Amniotic stem cell (primary cell): Measurements from ENCODE around the gene SLC9A5.

Experiments used
- DNase-seq: peaks from one replicate; lab custom pipeline; 2025; lab: John Stamatoyannopoulos, UW

Gene SLC9A5

DNA sequence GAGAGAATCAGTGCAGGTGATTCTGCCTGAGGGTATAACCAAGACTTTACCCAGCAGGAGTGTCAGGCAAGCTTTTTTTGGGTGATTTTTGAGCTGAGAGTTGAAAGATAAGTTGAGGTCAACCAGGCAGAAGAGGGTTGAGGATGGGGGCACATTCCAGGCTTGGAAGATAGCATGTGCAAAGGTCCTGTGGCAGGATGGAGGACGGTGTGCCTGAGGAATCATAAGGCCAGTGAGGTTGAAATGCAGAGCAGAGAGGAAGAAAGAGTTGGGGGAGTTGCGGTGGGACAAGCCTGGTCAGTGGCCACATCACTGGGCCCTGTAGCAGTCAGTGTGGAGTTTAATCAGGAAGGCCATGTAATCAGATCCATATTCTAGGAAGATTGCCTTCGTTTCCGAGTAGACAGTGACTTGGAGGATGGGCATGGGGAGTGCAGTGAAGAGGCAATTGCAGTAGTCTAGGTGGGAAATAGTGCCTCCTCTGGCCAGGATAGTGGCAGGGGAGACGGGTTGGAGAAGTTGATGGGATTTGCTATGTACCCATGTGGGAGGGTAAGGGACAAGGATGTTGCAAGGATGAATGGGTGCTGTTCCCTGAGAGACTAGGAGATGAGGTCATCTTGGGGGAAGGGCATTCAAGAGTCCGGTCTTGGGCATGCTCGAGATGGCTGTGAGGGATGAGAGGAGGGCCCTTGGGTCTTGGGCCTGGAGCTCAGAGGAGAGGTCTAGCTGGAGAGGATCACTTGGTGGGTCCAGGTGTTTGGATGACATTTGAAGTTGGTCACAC, 34.5 kb downstream of the SLC9A5 start:
- no peak for DNase-seq

DNA sequence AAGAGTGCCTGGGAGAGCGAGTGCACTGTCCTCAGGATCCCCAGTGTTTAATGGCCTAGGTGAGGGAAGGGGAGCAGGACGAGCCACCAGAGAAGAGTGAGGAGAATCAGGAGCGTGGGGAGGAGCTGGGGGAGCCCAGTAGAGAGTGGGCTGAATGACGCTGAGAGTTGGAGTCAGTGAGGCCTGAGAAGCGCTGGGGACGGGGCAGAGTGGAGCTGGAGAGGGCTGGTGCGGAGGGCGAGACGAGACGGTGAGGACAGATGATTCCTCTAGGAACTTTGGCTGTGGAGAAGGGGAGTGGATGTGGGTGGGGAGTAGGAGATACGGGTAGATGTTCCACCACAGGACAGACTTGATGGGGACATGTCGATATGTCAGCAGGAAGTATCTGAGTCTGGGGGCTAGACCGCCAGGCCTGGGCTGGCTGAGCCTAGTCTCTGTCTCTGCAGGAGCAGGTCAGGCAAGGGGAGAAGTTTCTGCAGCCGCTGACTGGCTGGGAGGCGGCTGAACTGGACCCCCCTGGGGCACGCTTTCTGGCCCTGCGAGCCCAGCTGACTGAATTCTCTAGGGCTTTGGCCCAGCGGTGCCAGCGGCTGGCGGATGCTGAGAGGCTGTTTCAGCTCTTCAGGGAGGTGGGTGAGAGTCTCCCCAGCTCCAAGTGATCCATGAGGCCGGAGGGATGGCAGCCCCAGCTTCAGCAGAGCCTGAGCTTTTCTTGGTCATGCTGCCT, 35.2 kb downstream of the SLC9A5 start:
- no peak for DNase-seq

DNA sequence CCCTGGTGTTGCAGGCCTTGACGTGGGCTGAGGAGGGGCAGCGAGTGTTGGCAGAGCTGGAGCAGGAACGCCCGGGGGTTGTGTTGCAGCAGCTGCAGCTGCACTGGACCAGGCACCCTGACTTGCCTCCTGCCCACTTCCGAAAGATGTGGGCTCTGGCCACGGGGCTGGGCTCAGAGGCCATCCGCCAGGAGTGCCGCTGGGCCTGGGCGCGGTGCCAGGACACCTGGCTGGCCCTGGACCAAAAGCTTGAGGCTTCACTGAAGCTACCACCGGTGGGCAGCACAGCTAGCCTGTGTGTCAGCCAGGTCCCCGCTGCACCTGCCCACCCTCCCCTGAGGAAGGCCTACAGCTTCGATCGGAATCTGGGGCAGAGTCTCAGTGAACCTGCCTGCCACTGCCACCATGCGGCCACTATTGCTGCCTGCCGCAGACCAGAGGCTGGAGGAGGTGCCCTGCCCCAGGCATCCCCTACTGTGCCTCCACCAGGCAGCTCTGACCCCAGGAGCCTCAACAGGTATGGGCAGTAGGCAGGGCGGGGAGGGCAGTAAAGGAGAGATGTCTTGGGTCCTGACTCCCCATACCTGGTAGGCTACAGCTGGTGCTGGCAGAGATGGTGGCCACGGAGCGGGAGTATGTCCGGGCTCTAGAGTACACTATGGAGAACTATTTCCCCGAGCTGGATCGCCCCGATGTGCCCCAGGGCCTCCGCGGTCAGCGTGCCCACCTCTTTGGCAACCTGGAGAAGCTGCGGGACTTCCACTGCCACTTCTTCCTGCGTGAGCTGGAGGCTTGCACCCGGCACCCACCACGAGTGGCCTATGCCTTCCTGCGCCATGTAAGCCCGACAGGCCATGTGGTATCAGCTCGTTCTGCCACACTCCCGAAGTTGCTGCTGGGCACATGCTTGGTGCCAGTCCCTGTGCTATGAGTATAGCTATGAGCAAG, 36.2 kb downstream of the SLC9A5 start:
- DNase-seq, result no peak

DNA sequence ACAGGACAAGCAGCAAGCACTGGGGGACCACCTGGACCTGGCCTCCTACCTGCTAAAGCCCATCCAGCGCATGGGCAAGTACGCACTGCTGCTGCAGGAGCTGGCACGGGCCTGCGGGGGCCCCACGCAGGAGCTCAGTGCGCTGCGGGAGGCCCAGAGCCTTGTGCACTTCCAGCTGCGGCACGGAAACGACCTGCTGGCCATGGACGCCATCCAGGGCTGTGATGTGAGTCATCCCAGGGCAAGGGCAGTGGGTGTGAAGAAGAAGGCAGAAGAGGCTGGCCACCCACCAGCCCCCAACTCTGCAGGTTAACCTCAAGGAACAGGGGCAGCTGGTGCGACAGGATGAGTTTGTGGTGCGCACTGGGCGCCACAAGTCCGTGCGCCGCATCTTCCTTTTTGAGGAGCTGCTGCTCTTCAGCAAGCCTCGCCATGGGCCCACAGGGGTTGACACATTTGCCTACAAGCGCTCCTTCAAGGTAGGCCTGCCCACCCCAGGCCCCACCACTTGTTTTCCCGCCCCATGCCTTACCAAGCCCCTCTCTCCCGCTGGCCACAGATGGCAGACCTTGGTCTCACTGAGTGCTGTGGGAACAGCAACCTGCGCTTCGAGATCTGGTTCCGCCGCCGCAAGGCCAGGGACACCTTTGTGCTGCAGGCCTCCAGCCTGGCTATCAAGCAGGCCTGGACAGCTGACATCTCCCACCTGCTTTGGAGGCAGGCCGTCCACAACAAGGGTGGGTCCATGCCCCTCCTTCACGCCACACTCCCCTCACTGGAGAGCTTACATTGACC, 37.9 kb downstream of the SLC9A5 start:
- no peak for DNase-seq

DNA sequence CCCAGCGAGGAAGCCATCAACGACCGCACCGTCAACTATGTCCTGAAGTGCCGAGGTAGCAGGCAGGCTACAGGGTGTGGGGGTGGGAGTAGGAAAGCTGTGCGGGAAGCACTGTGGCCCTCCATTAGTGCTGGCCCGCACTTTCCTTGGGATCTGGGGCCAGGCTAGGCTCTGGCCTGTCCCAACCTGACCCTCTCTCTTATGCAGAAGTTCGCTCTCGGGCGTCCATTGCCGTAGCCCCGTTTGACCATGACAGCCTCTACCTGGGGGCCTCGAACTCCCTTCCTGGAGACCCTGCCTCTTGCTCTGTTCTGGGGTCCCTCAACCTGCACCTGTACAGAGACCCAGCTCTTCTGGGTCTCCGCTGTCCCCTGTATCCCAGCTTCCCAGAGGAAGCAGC, 39.2 kb downstream of the SLC9A5 start:
- DNase-seq, result no peak

DNA sequence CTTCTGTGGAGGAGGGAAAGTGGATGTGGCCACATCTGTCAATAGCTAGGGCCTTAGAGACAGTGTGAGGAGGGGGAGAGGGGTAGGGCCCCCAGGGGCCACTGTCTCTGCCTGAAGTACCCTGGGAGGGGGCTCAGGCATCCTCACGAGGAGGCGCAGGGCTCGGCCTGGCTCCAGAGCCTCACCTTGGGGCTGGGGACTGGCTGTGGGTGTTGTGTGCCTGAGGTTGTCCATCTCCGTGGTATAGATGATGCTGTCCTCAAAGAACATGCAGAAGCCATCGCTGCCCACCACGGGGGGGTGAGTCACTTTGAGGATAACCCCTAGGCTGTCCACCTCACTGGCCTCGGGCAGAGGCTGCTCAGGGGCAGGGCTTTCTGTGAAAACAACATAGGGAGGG, 42.7 kb downstream of the SLC9A5 start:
- DNase-seq, result no peak

DNA sequence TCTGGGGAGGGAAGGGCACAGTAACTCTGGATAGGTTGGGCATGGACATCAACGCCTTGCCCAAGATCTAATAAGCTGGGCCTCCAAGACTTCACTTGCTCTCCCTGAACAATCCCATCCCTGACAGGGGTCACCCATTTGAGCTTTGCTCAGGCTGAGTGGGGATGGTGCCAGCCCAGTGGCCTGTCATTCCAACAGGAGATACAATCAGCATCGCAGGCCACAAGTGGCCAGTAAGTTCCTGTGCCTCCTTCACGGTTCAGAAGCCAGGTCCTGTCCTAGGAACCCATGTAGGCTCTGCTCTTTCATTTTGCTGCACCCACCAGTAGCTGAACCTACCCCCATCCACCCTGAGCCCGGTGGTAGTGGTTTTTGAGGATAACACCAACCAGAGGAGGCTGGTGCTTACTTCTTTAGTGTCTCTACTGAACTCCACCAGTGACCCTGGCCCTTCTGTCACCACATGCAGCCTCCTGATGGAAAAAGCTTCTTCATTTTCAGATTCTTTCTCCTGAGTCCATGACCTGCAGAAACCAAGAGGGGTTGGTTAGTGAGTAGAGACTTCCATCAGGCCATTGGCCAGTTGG, 45.5 kb downstream of the SLC9A5 start:
- DNase-seq, result no peak

DNA sequence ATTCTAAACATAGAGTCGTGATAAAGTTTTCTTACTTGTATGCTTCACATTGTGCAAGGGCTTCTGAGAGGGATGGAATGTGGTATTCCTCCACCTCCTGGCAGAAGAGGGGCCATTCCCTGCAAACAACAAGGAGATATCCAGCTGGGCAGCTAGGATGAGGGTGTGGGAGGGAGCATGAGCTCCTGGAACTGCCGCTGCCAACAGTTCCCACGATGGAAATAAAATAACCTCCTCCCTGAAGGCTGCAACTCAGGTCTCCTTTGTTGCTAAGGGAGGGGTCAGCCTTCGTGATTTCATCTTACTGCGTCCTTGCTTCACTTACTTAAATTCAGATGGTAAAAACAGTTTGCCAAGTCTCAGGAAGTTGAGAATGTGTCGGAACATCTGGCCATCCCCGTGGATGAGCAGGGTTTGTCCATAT, 46.2 kb downstream of the SLC9A5 start:
- no peak for DNase-seq

DNA sequence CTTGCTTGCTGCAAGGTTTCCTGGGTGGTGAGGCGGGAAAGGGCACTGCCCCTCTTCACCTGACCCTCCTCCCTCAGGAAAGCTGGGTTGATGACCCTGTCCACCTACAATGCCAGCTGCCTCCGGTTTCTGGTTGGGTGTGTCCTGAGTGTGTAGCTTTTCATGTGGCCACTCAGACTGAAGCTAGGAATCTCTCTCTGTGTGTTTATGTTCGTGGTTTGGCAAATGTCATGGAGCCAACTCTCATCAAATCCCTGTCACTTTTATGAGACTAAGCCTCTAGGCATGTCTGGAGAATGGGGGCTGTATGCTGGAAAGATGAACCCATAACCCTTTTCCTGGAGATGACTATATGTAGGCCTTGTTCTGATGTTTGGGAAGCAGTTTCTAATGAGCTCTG, 47.6 kb downstream of the SLC9A5 start:
- DNase-seq, result no peak

DNA sequence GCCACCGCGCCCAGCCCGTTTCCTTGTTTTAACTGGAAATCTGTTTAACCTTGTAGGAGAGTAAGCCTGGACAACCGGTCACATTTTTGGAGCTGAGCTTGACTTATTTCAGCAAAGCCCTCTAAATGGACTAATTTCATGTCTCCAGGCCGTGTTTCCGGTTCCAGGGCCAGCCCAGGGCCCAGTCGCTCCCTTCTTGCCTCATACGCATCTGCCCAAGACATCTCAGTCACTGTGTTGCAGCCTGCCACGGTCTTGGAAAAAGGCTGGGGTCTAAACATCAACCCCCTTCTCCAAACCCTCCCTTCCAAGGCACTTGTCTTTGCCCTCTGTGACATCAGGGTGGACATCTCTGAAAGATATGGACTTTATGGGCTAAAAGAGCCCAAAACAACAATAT, 49.5 kb downstream of the SLC9A5 start:
- DNase-seq, result no peak

DNA sequence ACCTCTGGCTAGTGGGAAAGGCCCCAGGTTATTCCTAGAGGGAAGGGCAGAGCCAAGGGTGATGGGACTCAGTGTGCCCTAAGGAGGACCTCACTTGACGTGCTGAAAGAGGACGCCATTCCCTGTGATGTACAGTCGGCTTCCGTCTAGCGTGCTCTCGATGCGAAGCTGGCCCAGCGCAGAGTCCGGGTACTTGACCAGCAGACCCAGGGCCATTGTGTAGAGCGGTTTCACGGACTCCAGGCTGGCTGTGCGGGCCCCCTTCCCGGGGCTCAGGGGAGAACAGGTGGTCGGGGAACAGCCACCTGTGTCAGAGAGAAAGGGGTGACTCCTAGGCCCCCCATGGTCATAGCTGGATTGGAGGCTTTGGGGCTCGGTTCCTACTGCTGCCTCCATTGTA, 50.5 kb downstream of the SLC9A5 start:
- DNase-seq, result no peak

DNA sequence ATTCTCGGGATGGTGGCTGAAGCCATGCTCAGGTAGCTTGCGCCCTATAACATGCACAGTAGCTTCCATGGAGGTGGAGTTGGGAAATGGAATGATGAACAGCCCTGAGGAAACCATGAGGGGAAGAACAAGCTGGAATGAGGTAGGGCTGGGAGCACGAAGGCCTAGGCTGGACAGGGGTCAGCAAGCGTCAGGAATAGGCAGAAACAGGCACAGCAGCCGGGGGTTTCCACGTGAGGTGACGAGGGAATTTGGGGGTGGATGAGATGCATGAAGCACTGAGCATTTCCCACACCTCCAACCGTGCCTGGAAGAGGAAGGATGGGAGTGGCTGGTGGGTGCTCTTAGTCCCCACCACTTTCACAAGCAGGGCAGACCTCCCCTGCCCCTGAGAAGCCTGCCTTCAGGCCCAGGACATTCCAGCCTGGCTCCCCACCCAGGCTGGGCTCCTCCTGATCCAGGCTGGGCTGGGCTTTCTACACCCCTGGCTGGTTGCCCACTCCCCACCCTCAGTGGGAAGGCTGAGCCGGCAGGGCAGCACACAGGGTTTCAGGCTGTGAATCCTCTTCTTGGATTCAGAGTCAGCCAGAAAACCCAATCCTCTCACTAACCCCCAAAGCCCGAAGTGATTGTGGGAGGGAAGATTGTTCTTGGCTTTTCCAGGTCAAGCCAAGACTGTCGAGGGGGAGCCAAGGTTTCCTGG, 52.5 kb downstream of the SLC9A5 start:
- DNase-seq, result no peak

DNA sequence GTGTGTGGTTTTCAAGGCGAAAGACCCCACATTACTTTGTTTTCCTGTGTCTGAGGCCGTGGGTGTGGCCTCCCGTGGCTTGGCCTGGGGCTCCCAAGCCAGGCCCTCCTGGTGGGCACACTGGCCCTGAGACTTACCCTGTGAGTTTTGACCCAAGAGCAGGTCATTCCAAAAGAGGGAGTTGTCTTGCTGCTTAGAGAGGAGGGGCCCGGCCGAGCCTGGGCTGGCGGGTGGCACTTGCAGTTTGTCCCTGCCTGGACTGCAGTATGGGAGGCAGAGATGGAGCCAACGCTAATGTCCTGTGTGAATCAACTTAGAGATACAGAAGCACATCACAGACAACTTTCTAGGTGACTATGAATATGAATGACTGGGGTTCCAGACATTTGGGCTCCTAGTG, 53.3 kb downstream of the SLC9A5 start:
- no peak for DNase-seq

DNA sequence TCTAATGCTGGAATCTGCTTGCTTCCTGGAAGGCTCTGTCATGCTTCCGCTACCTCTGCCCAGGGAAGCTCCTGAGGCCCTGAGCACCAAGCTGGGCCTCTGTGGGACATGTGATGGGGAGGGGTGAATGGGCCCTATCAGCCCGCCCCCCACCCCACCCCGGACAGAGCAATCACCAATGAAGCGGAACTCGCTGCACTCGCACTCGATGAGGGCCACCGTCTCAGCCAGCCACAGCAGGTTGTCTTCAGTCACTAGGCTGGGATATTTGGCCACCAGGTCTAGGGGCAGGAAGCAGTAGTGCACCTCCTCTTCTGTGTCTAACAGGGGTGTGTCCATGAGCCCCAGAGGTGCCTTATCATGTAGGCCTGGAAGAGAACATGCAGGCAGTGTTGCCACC, 54.2 kb downstream of the SLC9A5 start:
- DNase-seq, result no peak

DNA sequence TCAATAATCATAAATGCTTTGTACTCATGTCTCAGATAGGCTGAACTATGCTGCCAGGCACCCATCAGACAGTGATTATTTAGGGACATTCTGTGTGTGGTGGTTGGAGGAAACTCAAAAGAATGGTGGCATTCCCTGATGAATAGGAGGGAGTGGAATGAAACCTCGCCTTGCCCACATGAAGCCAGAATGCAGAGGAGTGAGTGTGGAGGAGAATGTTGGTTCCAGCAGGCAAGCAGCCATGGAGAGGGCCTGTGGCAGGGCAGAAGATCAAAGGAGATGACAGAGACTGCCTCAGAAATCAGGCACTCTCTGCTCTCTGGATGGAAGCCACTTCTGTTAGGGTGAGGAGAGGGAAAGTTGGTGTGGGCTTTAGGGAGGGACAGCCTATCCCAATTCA, 55.2 kb downstream of the SLC9A5 start:
- no peak for DNase-seq

DNA sequence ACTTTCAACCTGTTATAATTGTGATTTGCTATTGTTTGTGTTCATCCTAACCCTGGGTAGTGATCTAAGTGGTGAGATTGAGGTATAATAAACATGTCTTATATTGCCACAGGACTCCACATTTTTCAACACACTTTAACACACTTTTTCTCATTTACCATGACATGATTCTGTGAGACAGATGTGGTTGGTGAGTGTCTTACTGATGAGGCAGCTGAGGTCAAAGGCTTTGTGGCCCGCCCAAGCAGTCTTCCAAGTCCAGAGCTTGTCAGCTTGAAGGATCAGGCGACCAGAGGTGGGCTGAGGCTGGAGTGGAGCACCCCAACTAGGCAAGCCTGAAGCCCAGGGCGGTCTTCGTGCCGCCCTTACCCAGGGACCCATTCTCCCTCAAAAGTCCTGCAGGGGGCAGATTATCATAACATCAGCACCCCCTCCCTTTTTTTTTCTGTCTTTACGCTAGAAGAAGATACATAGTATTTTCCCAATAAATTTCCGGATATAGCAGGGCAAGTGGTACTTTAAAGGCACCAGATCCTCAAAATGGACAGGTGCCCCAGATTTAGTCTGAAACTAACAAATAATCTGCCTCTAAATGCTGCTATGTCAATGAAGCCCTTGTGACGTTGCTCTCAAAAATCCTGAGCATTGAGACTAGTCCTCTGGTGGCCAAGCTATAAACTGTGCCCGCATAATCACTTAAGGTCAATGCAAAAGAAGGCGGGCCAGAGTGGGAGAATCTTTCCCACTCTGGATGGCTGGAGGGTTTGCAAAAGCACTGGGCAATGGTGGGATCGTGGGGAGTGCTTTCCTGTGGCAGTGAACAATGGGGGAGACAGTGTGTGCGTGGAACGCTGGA, 56.7 kb downstream of the SLC9A5 start:
- DNase-seq, result no peak

DNA sequence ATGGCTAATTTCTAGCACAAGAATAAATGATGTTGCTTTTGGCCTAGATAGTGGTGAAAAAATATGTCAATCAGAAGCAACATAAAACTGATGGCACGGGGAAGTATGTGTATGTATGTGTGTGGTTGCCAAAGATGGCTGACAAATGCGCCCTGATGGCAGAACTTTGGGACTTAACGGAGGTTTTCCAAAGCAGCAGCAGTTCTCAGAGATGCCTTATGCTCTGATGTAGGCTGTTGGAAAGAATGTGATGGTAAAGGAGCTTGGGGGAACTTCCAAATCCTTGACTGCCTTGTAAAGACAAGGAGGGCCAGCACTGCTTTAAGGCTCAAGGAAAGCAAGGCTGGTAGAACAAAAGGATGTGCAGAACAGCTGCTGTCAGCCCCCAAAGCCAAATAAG, 61.8 kb downstream of the SLC9A5 start:
- no peak for DNase-seq

DNA sequence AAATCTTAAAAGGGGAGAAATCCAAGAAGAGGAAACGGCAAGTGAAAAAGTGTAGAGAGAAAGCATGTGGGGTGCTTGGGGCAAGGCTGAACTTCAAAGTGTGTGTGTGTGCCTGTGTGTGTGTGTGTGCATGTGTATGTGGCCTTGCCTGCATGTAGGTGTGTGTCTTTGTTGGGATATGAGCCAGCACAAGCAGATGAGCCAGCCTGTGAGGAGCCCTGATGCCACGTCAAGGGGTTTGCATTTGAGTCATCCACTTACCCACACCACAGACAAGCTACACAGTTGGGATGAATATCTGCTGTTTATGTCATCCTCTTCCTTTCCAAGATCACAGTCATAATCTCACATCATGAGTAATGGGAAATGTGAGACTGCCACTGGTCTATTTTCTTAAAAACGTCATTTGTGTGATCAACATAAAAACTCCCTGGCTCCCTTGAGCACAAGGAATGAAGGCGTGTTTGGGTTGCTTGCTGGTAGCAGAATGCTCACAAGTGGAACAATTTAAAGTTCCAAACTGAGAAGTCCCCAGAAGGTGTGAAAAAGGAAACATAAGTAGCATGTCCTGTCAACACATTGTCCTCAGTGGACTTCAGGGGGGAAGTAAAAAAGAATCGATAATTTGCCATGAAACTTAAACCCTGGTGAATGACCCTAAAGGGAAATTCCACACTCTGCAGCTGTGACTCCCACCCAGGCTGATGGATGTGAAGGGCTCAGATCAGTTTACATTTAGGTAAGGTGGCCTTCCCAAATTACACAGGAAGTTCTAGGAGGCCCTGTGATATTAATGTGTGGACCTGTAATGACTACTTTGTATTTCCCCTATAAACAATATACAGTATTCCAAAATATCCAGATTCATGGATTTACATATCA, 63.1 kb downstream of the SLC9A5 start:
- DNase-seq, result peak; percentile 98

DNA sequence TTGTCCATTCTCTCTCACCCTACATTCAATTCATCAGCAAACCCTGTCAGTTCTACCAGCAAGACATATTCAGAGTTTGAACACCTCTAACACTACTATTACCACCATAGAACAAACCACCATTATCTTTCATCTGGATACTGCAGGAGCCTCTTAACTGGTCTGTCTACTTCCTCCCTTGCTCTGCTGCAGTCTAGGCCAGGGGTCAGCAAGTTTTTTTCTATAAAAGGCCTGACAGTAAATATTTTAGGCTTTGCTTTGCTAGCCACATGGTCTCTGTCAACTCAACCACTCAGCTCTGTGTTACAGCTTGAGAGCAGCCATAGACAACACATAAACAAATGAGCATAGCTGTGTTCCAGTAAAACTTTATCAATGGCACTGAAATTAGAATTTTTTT, 63.9 kb downstream of the SLC9A5 start:
- no peak for DNase-seq
